Activated CD8-positive, alpha-beta memory T cell treated with anti-CD3 and anti-CD28 coated beads, Interleukin-2, amount 50 U/mL, for 4 hours (primary cell): ENCODE results near the gene ISCU.
"Not testable (repeated sequence)": the region's sequence is repeated elsewhere in the genome, so short reads cannot be mapped to it uniquely, and the experiment has no call there.

Experiments used
- DNase-seq: peaks from one replicate; pipeline ENCODE4 v3.0.0-alpha.2; 2020

ISCU gene

DNA sequence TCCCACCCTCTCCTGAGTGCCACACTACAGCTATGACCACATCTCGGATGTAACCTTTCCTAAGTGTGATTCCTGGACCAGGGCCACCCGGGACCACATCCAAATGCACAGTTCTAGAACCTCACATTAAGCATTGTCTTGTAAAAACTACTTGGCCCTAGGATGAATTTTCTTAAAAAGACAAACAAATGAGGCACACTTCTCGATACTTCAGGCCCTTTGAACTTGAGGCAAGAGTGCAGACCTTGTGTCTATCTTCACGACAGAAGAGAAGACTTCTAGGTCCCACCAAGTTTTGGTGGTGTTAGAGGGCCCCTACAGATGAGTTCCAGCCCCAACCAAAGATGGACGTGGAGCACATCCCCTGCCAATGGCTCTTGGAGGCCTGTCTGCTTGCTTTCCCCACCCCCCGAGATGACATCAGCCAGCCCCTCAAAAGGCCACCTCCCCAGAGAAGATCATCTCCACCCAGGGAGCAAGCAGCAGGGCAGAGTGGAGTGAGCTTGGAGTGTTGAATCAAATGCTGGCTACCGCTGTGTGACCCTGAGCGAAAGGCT is 9.3 kb downstream of the ISCU start:
- no peak for DNase-seq

- no peak for DNase-seq
These were observed 9.9 kb downstream of the ISCU start for GRCh38 chr12:108572166-108572790.

DNA sequence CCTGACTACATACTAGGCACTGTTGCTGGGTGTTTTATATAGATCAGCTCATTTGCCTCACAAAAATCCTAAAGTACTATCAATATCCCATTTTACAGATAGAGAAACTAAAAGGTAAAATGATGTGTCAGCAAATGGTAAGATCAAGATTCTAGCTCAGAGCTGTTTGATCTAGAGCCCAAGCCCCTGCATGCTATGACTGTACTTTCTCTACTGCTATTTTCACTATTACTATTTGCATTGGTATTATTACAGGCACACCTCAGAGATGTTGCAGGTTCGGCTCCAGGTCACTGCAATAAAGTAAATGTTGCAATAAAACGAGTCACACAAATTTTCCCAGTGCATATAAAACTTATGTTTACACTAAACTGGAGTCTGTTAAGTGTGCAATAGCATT is 10.9 kb downstream of the ISCU start:
- DNase-seq: no peak

GRCh38 chr12:108574276-108574675 is 11.9 kb downstream of the ISCU start:
- DNase-seq: not testable (repeated sequence)

DNA sequence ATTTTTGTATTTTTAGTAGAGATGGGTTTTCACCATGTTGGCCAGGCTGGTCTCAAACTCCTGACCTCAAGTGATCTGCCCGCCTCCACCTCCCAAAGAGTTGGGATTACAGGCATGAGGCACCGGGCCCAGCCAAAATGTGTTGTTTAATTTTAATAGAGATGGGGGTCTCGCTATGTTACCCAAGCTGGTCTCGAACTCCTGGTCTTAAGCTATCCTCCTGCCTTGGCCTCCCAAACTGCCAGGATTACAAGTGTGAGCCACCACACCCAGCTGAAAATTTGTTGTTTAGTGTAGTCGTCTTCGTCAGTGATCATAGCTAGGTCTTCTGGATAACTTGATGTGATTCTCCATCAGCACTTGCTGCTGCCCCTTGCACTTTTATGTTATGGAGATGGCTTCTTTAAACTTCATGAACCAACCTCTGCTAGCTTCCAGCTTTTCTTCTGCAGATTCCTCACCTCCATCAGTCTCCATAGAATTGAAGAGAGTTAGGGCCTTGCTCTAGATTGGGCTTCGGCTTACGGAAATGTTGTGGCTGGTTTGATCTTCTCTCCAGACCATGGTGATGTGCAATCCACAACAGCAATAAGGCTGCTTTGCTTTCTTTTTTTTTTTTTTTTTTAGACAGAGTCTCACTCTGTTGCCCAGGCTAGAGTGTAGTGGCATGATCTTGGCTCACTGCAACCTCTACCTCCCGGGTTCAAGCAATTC is 13.0 kb downstream of the ISCU start:
- DNase-seq: no peak

DNA sequence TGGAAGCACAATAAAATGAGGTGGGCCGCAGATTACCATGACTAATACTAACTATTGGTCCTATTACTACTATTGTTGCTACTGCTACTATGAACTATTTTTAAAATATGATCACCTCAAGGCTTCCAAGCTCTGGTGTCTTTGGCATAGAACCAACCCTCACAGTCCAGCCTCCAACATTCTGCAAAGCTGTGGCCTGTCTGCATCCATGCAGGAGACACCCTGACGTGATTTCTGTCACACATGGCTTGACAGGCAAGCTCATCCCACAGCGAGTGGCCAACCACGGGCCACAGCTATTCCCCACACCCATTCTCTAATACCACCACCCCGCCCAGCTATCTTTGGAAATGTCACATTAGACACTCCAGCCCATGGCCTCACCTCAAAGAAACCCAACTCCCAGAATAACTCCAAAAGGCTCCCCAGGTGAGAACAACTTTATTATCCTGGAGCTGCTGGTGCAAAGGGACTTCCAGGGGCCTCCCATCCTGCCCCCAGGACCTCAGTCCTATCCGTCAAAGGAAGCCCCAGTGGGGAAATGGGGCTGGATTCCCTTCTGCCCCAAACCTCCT is 14.4 kb downstream of the ISCU start:
- DNase-seq: no peak

GRCh38 chr12:108577458-108577857 is 15.1 kb downstream of the ISCU start:
- DNase-seq: no peak

- DNase-seq: no peak
These were observed 15.9 kb downstream of the ISCU start for GRCh38 chr12:108578264-108578663.

DNA sequence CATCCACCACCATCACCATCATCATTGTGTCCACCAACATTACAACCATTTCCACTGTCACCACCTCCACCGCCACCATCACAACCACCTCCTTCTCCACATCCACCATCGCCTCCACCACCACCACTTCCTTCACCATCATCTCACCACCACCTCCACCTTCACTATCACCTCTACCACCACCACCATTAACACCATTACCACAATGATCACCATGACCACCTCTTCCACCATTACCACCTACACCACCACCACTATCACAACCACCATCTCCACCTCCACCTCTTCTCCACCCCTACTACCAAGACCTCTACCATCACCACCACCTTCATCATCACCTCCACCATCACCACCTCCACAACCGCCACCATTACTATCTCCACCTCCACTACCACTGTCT is 16.4 kb downstream of the ISCU start:
- no peak for DNase-seq

DNA sequence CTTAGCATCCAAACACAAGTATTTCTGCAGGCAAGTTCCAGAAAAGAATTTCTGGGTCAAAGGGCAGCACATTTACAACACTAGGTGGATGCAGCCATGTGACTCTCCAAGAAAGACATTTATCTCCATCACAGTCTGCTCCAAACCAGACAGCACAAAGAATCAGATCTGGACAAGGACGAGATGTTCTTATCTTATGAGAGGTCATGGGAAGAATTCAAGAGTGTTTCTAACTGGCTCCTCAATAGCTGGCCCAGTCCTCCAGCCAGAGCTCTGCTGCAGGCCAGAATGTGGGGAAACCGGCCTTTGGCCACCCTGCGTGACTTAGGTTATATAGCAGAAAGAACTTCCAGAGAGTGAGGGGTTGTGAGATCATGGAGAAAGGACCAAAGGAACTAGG is 18.1 kb downstream of the ISCU start:
- DNase-seq: no peak

DNA sequence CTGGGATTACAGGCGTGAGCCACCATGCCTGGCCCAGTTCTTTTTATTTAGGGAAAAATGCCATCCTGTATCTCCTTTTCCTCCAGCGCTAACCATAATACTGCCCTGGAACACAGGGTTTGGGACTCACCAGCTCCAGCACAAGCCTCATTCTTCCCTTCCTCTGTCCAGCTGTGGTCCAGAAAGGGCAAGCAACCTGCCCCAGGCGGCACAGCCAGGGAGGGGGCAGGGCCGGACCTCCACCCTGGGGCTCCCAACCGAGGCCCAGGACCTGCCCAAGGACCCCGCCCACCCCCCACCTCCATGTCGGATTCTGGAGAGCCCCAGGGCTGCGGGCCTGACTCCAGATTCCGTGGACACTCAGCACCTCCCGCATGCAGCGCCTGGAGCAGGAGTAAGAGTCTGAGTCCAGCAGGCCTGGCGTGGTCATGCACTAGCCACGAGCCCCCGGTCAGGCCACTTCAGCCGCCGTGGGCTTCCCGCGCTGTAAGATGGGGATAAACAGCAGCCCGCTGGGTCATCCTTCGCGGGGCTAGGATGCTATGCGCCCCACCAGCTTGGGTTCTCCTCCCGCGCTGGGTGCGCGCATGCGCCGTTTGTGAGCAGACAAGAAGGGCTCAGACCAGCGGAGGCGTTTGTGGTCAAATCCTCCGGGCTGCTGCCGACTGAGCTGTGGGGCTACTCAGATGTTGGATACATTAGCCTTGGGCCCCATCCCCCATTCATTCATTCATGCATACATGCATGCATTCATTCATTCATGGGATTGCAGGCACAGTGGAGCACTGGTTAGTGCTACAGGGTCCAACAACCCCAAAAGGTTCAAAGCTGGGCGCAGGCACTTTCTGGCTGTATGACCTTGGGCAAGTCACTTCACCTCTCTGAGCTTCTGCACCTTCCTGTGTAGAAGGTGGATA is 19.2 kb downstream of the ISCU start:
- DNase-seq: no peak

GRCh38 chr12:108582509-108582908 is 20.1 kb downstream of the ISCU start:
- no peak for DNase-seq

DNA sequence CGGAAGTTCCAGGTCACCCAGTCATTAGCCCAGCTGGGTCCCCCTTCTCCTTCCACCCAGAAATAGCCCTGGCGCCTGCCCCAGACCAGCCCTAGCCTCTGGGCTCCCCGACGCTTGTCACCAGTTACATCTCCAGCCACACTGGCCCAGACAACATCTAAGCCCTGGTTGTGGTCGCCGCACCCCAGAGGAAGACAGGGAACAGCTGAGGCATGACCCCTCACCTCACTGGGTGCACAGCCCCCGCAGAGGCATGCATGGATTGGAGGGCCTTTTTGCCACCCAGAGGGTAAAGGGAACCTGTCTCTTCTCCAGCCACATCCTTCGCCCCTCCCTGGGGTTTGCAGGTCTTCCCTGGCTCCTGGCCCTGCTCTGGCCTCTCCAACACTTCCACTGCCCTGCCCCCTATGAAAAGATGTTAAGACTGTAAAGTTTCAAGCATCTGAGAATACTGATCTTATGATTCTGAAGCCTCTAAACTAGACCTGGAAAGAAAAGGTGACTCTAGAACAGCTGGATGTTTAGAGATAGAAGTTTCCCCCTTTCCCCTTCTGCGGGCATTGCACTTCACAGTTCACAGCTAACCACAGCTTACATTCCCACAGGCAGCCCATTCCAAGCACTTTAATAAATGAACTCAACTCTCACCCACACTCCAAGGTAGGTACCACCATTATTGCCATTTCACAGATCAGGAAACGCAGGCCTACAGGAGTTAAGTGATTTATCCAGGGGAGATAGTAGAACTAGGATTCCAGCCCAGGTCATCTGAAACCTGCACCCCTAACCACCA is 20.8 kb downstream of the ISCU start:
- DNase-seq: no peak

DNA sequence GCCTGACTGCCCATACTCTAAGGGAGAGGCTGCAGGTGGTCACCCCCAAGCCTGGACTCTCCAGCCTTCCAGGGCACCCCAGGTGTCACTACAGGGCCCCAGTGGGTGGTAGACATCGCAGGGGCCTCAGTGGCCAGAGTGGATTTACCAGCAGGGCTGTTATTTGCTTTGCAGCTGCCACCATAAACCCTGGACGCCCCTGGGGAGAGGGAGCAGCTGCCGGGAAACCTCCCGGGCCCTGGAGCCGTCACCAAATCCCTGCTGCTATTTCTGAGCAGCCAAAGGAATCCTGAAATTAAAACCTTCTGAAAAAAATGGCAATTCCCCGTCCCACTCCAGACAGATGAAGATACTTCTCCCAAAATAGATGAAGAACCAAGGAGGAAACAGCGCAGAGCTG is 21.6 kb downstream of the ISCU start:
- no peak for DNase-seq

DNA sequence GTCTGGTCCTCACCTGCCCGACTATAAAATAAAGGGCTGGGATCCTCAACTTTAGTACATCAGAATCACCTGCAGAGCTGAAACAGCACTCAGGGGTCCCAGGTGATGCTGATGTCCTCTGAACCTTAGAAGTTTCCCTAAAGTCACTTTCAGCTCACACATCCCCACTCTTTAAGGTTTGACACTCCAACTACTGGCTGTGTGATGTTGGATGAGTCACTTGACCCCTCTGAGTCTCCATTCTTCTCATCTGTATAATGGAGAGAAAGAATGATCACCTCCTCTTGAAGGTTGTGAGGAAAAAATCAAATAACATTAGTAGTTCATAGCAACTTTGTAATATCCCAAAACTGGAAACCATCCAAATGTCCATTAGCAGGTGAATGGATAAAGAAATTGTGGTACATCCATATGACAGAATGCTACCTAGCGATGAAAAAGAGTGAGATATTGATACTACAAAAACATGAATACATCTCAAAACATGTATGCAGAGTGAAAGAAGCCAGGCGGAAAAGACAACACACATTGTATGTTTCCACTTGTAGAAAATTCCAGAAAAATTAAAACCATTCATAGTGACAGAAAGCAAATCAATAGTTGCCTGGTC is 22.2 kb downstream of the ISCU start:
- no peak for DNase-seq

GRCh38 chr12:108585864-108586263 is 23.5 kb downstream of the ISCU start:
- no peak for DNase-seq

GRCh38 chr12:108586306-108586705 is 23.9 kb downstream of the ISCU start:
- no peak for DNase-seq

DNA sequence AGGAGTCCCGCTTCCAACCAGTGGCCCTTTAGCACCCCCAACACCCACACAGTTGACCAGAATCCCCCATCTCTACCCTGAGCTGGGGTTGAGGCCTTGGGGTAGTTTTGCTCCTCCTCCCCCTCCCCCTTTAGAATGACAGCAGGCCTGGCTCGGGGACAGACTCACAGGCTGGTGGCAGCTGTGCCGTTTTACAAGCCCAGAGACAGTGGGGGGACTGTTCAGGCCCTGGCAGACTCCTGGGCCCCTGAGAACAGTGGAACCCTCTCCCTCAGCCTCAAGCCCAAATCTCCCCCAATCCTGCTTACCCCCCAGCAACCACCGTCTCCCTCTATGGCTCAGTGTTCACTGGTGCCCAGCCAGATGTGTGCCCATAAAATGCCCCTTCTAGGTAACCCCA is 25.4 kb downstream of the ISCU start:
- DNase-seq: no peak

DNA sequence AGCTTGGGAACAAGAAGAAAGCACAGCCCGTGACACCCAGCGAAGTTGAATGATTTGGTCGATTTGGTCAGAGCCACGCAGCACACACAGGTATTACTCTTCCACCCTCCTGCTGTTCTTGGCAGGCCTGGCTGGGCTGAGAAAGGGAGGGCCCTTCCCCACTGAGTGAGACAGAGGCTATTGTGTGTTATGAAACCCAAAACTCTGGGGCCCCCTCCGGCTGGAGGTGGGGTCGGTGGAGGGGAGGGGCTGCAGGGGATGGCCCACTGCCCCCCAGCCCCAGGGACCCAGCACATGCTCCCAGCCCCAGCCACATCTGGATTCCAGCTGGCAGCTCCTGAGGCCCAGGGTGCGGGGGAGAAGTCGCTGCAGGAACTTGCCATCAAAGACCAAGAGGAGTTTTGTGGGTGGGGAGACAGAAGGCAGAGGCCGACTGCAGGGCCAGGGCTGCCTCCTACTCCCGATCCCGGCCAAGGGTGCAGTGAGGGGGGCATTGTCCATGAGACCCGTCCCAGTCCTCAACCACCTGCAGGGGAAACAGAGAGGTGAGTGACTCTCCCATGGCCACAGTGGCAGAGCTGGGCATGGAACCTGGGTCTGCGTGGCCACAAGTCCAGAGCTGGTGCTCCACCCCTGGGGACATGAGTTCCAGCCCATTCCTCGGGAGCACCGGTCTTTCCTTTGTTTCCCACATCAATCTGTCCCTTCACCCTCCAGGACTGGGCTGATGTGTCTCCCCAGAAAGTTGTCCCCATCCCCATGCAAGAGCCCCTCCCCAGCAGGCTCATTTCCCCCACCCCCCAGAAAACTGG is 26.8 kb downstream of the ISCU start:
- no peak for DNase-seq

- no peak for DNase-seq
These were observed 27.4 kb downstream of the ISCU start for GRCh38 chr12:108589840-108590229.

GRCh38 chr12:108590463-108590862 is 28.1 kb downstream of the ISCU start:
- not testable (repeated sequence) for DNase-seq
